T47D (cell line): ENCODE data around the gene PLOD1.
"Not testable (repeated sequence)": the region's sequence is repeated elsewhere in the genome, so short reads cannot be mapped to it uniquely, and the experiment has no call there.

ENCODE experiments used
- DNase-seq, 2 experiments: peaks; one replicate each; pipeline versions ENCODE4 v3.0.0 to v3.0.0-alpha.2; 2011 to 2012; ENCODE audit warnings: low read depth in 1 of 2, low spot score in 1 of 2
- JUND ChIP-seq: IDR thresholded peaks from 2 replicates; pipeline ENCODE4 v1.6.1; 2012; ENCODE audit warnings: low read depth
- in situ Hi-C: cut with HindIII; loops from 2 replicates; pipeline ENCODE4 v1.10.0; 2016; ENCODE audit warnings: low sequenced_read_pairs, low pct_unique_long_range_greater_than_20kb

PLOD1 gene

GRCh38 chr1:11903210-11903609 is 31.3 kb upstream of the PLOD1 start:
- no peak for TF ChIP-seq JUND
- no peak for DNase-seq
- in situ Hi-C loops = no loop called here

GRCh38 chr1:11904156-11904555 is 30.4 kb upstream of the PLOD1 start:
- in situ Hi-C loops, DNase-seq: not testable (repeated sequence)

- TF ChIP-seq JUND = no peak
- in situ Hi-C loops = no loop called here
Measured at GRCh38 chr1:11904978-11905377, 29.5 kb upstream of the PLOD1 start.

GRCh38 chr1:11906870-11907269 is 27.6 kb upstream of the PLOD1 start:
- in situ Hi-C loops = no loop called here
- no peak for DNase-seq
- no peak for TF ChIP-seq JUND

More at GRCh38 chr1:11904978-11905377, 29.5 kb upstream of the PLOD1 start:
- no peak for DNase-seq

DNA sequence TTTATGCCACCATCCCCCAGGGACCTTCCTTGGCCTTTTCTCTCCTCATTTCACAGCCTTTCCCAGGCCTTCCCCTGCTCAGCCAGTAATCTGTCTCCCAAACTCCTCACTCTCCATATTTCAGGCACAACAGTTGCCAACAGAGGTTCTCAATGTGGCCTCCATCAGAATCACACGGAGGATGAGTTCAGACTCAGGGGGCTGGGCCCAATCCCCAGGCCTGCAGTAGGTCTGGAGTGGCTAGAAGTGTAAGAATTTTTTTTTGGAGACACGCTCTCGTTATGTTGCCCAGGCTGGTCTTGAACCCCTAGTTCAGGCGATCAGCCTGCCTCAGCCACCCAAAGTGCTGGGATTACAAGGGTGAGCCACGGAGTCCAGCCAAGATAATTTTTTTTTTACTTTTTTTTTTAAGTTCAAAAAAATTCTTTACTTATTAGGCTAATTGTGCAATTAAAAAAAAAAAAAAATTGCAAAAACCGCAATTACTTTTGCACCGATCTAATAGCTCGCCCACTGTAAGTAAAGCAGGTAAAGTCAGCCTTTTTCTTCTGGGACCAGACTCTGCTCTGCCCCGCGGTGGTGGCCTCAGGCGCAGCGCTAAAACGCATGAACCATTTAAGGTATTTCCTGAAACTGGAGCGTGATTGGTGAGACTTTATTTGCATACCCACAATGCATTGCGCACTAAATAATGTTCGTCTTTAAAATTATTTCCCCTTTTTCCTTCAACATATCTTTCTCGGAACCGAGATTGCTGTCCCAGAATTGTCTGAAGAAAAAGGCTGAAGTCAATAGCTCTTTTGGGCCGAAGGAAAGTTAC is 27.0 kb upstream of the PLOD1 start:
- in situ Hi-C loops = no loop called here
- no peak for TF ChIP-seq JUND
- DNase-seq = peak; percentile 59 to 91

GRCh38 chr1:11908095-11908675 is 26.3 kb upstream of the PLOD1 start:
- TF ChIP-seq JUND = peak; percentile 75
- DNase-seq = peak; percentile 18 to 97
- in situ Hi-C loops = no loop called here

DNA sequence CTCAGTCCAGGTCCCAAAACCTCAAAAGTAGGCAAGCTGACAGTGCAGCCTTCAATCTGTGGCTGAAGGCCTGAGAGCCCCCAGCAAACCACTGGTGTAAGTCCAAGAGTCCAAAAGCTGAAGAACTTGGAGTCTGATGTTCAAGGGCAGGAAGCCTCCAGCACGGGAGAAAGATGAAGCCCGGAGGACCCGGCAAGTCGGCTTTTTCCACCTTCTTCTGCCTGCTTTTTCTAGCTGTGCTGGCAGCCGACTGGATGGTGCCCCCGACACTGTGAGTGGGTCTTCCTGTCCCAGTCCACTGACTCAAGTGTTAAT is 23.6 kb upstream of the PLOD1 start:
- DNase-seq, in situ Hi-C loops: not testable (repeated sequence)

- no peak for TF ChIP-seq JUND
- no peak for DNase-seq
- in situ Hi-C loops = no loop called here
Measured at GRCh38 chr1:11912000-11912399, 22.5 kb upstream of the PLOD1 start.

GRCh38 chr1:11912482-11913216 is 21.9 kb upstream of the PLOD1 start:
- DNase-seq, in situ Hi-C loops: not testable (repeated sequence)

- in situ Hi-C loops = no loop called here
- no peak for DNase-seq
- TF ChIP-seq JUND = no peak
Measured at GRCh38 chr1:11913291-11913690, 21.2 kb upstream of the PLOD1 start.

- DNase-seq = no peak
- in situ Hi-C loops = no loop called here
- no peak for TF ChIP-seq JUND
Measured at GRCh38 chr1:11914024-11914423, 20.5 kb upstream of the PLOD1 start.

DNA sequence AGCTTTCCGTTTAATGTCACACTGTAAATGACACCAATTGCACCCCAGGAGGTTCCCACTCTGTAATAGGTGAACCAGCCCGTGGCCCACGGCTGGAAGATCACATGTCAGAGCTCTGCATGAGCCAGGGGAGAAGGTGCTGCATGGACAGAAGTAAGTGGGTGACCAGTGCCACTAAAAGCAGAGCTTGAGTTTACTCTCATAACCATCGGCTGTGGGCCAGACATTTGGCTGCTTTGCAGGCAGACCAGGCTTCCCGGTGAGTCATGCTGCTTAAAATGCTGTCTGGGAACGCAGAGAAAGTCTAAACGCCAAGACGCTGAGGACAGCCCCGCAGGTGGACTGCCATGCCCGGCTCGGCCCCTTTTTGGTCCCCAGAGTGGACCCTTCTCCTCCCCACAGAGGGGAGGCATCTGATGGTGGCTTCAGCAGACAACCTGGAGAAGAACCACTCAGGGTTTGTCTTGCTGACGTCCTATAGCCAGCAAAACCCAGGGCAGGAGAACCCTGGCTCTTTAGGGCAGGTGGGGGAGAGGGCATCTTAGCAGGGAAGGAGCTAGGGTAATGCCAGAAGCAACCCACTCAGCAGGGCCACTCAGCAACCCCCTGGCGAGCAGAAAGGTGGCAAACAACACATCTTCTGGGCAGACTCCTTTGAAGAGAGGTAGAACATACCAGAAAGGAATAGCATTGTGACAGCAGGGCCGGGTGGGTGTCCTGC is 15.6 kb upstream of the PLOD1 start:
- no peak for TF ChIP-seq JUND
- no peak for DNase-seq
- in situ Hi-C loops = no loop called here

DNA sequence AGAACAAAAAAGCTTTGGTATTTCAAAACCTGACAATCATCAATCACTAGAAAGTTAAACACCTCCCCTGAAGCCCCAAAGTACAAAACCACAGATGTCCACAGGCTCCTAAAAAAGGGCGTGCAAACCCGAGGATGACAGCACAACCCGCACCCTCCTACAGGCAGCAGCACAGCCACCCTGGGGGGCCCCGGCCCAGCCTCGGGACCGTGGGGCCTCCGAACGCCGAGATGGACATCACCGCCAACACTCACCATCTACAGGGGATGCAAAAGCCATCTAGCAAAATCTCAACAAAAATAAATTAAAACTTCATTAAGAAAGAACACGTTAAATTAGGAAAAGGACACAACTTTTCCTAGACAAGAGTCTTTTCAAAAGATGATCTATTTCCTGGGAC is 14.9 kb upstream of the PLOD1 start:
- in situ Hi-C loops = no loop called here
- no peak for DNase-seq
- no peak for TF ChIP-seq JUND
